ENCODE data around the gene GPSM1. TPM values are rescaled to one million over a fixed set of nuclear protein-coding genes. Genes with fewer than 3 reads are reported as not detected.

The GPSM1 gene
- total RNA-seq, 2 donors from 2014 or later = 15.8 to 23.1 TPM

- Histone ChIP-seq H3K36me3 (replicated peaks in 1 of 2; ENCODE audit: insufficient read depth in 1 of 2, low read depth in 2 of 2) (no peaks in the 10 kb centered on the region), H3K27me3 (no peaks in the 10 kb centered on the region), H3K9me3 (no peaks in the 10 kb centered on the region), H3K4me1 (no peaks in the 10 kb centered on the region), H3K27ac (no peak overlapping the region), H3K4me3 (no peak overlapping the region)
- 49 to 61% methylated on average over 15 to 24 of the region's 34 CpGs for WGBS, 2 donors
- DNase-seq (no peak), ATAC-seq (no peak)
- TF ChIP-seq POLR2A (IDR thresholded peaks at IDR 0.05) = no peak
- TF ChIP-seq, protein P1, sequence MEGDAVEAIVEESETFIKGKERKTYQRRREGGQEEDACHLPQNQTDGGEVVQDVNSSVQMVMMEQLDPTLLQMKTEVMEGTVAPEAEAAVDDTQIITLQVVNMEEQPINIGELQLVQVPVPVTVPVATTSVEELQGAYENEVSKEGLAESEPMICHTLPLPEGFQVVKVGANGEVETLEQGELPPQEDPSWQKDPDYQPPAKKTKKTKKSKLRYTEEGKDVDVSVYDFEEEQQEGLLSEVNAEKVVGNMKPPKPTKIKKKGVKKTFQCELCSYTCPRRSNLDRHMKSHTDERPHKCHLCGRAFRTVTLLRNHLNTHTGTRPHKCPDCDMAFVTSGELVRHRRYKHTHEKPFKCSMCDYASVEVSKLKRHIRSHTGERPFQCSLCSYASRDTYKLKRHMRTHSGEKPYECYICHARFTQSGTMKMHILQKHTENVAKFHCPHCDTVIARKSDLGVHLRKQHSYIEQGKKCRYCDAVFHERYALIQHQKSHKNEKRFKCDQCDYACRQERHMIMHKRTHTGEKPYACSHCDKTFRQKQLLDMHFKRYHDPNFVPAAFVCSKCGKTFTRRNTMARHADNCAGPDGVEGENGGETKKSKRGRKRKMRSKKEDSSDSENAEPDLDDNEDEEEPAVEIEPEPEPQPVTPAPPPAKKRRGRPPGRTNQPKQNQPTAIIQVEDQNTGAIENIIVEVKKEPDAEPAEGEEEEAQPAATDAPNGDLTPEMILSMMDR (IDR thresholded peaks at IDR 0.05) = no peak
- intact Hi-C loops (cut with DNase I) = no loop called here
Measured at GRCh38 chr9:136306211-136307208, 20.8 kb upstream of the GPSM1 start.

DNA sequence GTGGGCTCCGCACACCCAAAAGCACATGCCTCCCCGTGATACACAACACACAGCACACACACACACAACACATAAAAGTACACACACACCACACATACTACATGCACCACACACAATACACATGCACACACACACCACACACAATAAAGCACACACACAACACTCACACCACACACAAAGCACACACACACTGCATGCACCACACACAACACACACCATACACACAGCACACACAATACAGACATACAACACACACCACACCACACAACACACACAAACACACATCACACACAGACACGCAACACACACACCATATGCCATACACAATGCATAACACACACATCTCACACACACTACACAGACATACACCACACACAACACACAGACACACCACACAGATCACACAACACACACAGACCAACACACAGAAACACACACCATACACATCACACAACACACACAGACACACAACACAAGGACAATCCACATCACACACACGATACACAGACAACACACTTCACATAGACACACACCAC, 20.1 kb upstream of the GPSM1 start:
- Histone ChIP-seq H3K36me3 (replicated peaks in 1 of 2; ENCODE audit: insufficient read depth in 1 of 2, low read depth in 2 of 2) (no peaks in the 10 kb centered on the region), H3K4me1 (no peaks in the 10 kb centered on the region), H3K9me3 (no peaks in the 10 kb centered on the region), H3K27me3 (no peaks in the 10 kb centered on the region), H3K27ac (no peak overlapping the region), H3K4me3 (no peak overlapping the region)
- DNase-seq = no peak
- 72 to 75% methylated on average over 2 to 4 of the region's 4 CpGs for WGBS, 2 donors
- ATAC-seq = no peak
- intact Hi-C loops (cut with DNase I) = no loop called here
- no peak for TF ChIP-seq POLR2A (IDR thresholded peaks at IDR 0.05)
- TF ChIP-seq, protein P1 (IDR thresholded peaks at IDR 0.05) = no peak

DNA sequence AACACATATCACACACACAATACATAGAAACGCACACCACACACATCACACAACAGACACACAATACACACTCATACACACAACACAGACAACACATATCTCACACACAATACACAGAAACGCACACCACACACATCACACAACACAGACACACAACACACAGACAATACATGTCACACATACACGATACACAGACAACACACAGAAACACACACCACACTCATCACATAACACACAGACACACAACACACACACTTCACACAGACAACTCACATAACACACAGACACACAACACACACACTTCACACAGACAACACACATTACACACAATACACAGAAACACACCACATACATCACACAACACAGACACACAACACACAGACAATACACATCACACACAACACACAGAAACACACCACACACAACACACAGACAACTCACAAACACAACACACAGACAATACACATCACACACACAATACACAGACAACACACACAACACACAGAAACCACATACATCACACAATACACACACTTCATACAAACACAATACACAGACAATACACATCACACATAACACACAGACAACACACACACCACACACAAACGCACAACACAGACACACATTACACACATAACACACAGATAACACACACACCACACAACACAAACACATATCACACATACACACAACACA, 19.2 kb upstream of the GPSM1 start:
- Histone ChIP-seq H3K4me3 (no peak overlapping the region), H3K9me3 (no peaks in the 10 kb centered on the region), H3K27ac (no peak overlapping the region), H3K27me3 (no peaks in the 10 kb centered on the region), H3K4me1 (no peaks in the 10 kb centered on the region), H3K36me3 (replicated peaks in 1 of 2; ENCODE audit: insufficient read depth in 1 of 2, low read depth in 2 of 2) (no peaks in the 10 kb centered on the region)
- WGBS, 2 donors = 65 to 66% methylated on average over 4 of the region's 4 CpGs
- DNase-seq (no peak), ATAC-seq (no peak)
- intact Hi-C loops (cut with DNase I) = no loop called here
- TF ChIP-seq POLR2A (IDR thresholded peaks at IDR 0.05) = no peak
- TF ChIP-seq, protein P1 (IDR thresholded peaks at IDR 0.05) = no peak

- no peaks in the 10 kb centered on the region for H3K9me3 ChIP-seq
- no peak for ATAC-seq
- DNase-seq = no peak
- H3K36me3 ChIP-seq (replicated peaks in 1 of 2; ENCODE audit: insufficient read depth in 1 of 2, low read depth in 2 of 2) = no peaks in the 10 kb centered on the region
- H3K27me3 ChIP-seq = no peaks in the 10 kb centered on the region
- H3K4me3 ChIP-seq = no peak overlapping the region
- TF ChIP-seq, protein P1 (IDR thresholded peaks at IDR 0.05) = no peak
- TF ChIP-seq POLR2A (IDR thresholded peaks at IDR 0.05) = no peak
- H3K4me1 ChIP-seq = no peaks in the 10 kb centered on the region
- intact Hi-C loops (cut with DNase I) = no loop called here
- H3K27ac ChIP-seq = no peak overlapping the region
Measured at GRCh38 chr9:136308702-136309053, 18.7 kb upstream of the GPSM1 start.
